Stimulated activated CD8-positive, alpha-beta memory T cell treated with anti-CD3 and anti-CD28 coated beads, Interleukin-12 subunit alpha, Interleukin-12 subunit beta, amount 100 ng/mL, for 1 hour (primary cell): ENCODE data around the gene TTYH3.
"Not testable (repeated sequence)": the region's sequence is repeated elsewhere in the genome, so short reads cannot be mapped to it uniquely, and the experiment has no call there.

Source experiments
- DNase-seq: peaks from one replicate; pipeline ENCODE4 v3.0.0-alpha.2; 2020; ENCODE audit warnings: low read depth

TTYH3 gene

GRCh38 chr7:2631946-2632732 lies at the start of gene TTYH3:
Gene TTYH3 (plus strand): TSS chr7:2631986. CDS start chr7:2632156, 170 bp downstream.
- DNase-seq, result no peak

GRCh38 chr7:2582006-2582735 lies 49.6 kb upstream of the TTYH3 start:
- DNase-seq, result no peak

- no peak for DNase-seq
Measured at GRCh38 chr7:2583798-2584580, 47.8 kb upstream of the TTYH3 start.

- DNase-seq, result no peak
Measured at GRCh38 chr7:2585446-2585845, 46.3 kb upstream of the TTYH3 start.

- DNase-seq, result no peak
Measured at GRCh38 chr7:2586326-2587020, 45.3 kb upstream of the TTYH3 start.

GRCh38 chr7:2587134-2587533 lies 44.7 kb upstream of the TTYH3 start:
- DNase-seq, result no peak

- no peak for DNase-seq
Measured at GRCh38 chr7:2587778-2588177, 44.0 kb upstream of the TTYH3 start.

- DNase-seq, result no peak
Measured at GRCh38 chr7:2589341-2589740, 42.4 kb upstream of the TTYH3 start.

- DNase-seq, result not testable (repeated sequence)
Measured at GRCh38 chr7:2589941-2590340, 41.8 kb upstream of the TTYH3 start.

- no peak for DNase-seq
Measured at GRCh38 chr7:2592375-2592865, 39.4 kb upstream of the TTYH3 start.

GRCh38 chr7:2593036-2593727 lies 38.6 kb upstream of the TTYH3 start:
- DNase-seq, result no peak

GRCh38 chr7:2594599-2594998 lies 37.2 kb upstream of the TTYH3 start:
- no peak for DNase-seq

- no peak for DNase-seq
Measured at GRCh38 chr7:2595258-2595860, 36.4 kb upstream of the TTYH3 start.

- DNase-seq, result no peak
Measured at GRCh38 chr7:2596464-2597272, 35.1 kb upstream of the TTYH3 start.

GRCh38 chr7:2597273-2597640 lies 34.5 kb upstream of the TTYH3 start:
- no peak for DNase-seq

- DNase-seq, result no peak
Measured at GRCh38 chr7:2598154-2598823, 33.5 kb upstream of the TTYH3 start.

GRCh38 chr7:2601065-2601464 lies 30.7 kb upstream of the TTYH3 start:
- no peak for DNase-seq

- no peak for DNase-seq
Measured at GRCh38 chr7:2601907-2602306, 29.9 kb upstream of the TTYH3 start.

- DNase-seq, result no peak
Measured at GRCh38 chr7:2602406-2603043, 29.3 kb upstream of the TTYH3 start.
